Endothelial cell of umbilical vein (primary cell): Measurements from ENCODE around the gene ZIC5. TPM values are rescaled to one million over a fixed set of nuclear protein-coding genes. Genes with fewer than 3 reads are reported as not detected.

Experiments used
- BruUV-seq: library from RNA; stranded (reverse); fragments of 400-500 nt; replicated peaks from 2 replicates; lab custom pipeline; 2021; lab: Mats Ljungman, UMichigan
- CTCF ChIA-PET: fragments of 300-600, 350-600 bp; sonication (Branson Sonifier 250); formaldehyde crosslinking; loops from one replicate; lab custom pipeline; 2021; ENCODE audit warnings: antibody characterized with exemption, inconsistent platforms; lab: Charles Lee
- POLR2A ChIA-PET: fragments of 300-600, 350-600 bp; sonication (Branson Sonifier 250); formaldehyde crosslinking; loops from one replicate; lab custom pipeline; 2021; ENCODE audit warnings: antibody characterized with exemption, inconsistent platforms; lab: Charles Lee
- DNase-seq: peaks from one replicate; pipeline ENCODE4 v3.0.0-alpha.2; 2011; ENCODE audit warnings: low read depth, low spot score
- FAIRE-seq: peaks from 2 replicates; lab custom pipeline; 2011; peaks lifted over from hg19 to GRCh38; lab: Jason Lieb, UNC
- H2AFZ ChIP-seq: 2 replicates; pipeline ENCODE4 v1.6.0; 2012; ENCODE audit warnings: low read depth, low read length, control low read depth, inconsistent platforms
- H3K27ac ChIP-seq: 2 replicates; pipeline ENCODE4 v1.5.1; 2011; ENCODE audit warnings: low read depth, mild to moderate bottlenecking, control low read depth, low read length, moderate library complexity; ENCODE audit not compliant: insufficient read depth
- H3K27me3 ChIP-seq, 2 experiments: 2 replicates each; pipeline versions ENCODE4 v1.6.0 to v1.6.1; 2011; ENCODE audit warnings: low read length in 2 of 2, mixed read lengths in 1 of 2; ENCODE audit not compliant: control insufficient read depth in 2 of 2, insufficient read depth in 2 of 2
- H3K36me3 ChIP-seq, 2 experiments: 2 replicates in 1 of 2; 3 replicates in 1 of 2; pipeline ENCODE4 v1.5.1; 2011; ENCODE audit warnings: low read length in 2 of 2, mild to moderate bottlenecking in 1 of 2, moderate library complexity in 1 of 2; ENCODE audit not compliant: control insufficient read depth in 2 of 2, insufficient read depth in 2 of 2; ENCODE audit errors: extremely low read depth in 1 of 2
- H3K4me1 ChIP-seq: 3 replicates; pipeline ENCODE4 v1.5.1; 2011; ENCODE audit warnings: mild to moderate bottlenecking, low read length; ENCODE audit not compliant: control insufficient read depth, insufficient read depth; ENCODE audit errors: extremely low read depth
- H3K4me2 ChIP-seq: 2 replicates; pipeline ENCODE4 v1.6.1; 2011; ENCODE audit warnings: low read length, control low read depth, mixed read lengths; ENCODE audit not compliant: insufficient read depth
- H3K4me3 ChIP-seq, 3 experiments: fragments of 200-600 bp in 1 of 3; sonication (generic), shearing (Covaris generic) in 1 of 3; replicated peaks in 1 of 3; 2 replicates each; pipeline ENCODE4 v1.5.1; 2011 to 2016; ENCODE audit warnings: control low read depth in 3 of 3, low read length in 3 of 3, mild to moderate bottlenecking in 2 of 3, inconsistent platforms in 1 of 3, low read depth in 1 of 3, moderate library complexity in 1 of 3; ENCODE audit not compliant: insufficient read depth in 1 of 3
- H3K79me2 ChIP-seq: 2 replicates; pipeline ENCODE4 v1.6.0; 2012; ENCODE audit warnings: low read length, inconsistent platforms; ENCODE audit not compliant: control insufficient read depth, insufficient read depth
- H3K9ac ChIP-seq: replicated peaks from 2 replicates; pipeline ENCODE3; 2011; ENCODE audit warnings: low read length, control low read depth; ENCODE audit not compliant: insufficient read depth; ENCODE audit errors: extremely low read depth
- H3K9me1 ChIP-seq: replicated peaks from 3 replicates; pipeline ENCODE4 v1.6.0; 2011; ENCODE audit warnings: mild to moderate bottlenecking, low read length; ENCODE audit not compliant: control insufficient read depth, insufficient read depth; ENCODE audit errors: extremely low read depth
- H3K9me3 ChIP-seq: replicated peaks from 2 replicates; pipeline ENCODE4 v1.5.1; 2012; ENCODE audit warnings: low read length, inconsistent platforms; ENCODE audit not compliant: control insufficient read depth, insufficient read depth
- H4K20me1 ChIP-seq: replicated peaks from 2 replicates; pipeline ENCODE3; 2011; ENCODE audit warnings: mild to moderate bottlenecking, low read length; ENCODE audit not compliant: control insufficient read depth, insufficient read depth; ENCODE audit errors: extremely low read depth
- EZH2 ChIP-seq: IDR thresholded peaks from 2 replicates; pipeline ENCODE4 v1.6.1; 2012; ENCODE audit warnings: borderline replicate concordance, low read depth, mild to moderate bottlenecking, moderate library complexity, low read length, inconsistent platforms; ENCODE audit not compliant: severe bottlenecking
- MAX ChIP-seq: IDR thresholded peaks from 2 replicates; pipeline ENCODE4 v1.6.1; 2011; ENCODE audit not compliant: insufficient read depth, insufficient read length
- POLR2A ChIP-seq: IDR thresholded peaks from 2 replicates; pipeline ENCODE4 v1.6.1; 2012; ENCODE audit warnings: low read depth, mild to moderate bottlenecking, control low read depth, low read length
- dilution Hi-C: fragments of 300-500 bp; cut with MboI; formaldehyde crosslinking; loops from one replicate; pipeline ENCODE4 v1.15.0; 2019; ENCODE audit warnings: low sequenced_read_pairs; ENCODE audit not compliant: extremely low pct_ligation_motif_present
- intact Hi-C: fragments of 100-400 bp; cut with micrococcal nuclease; formaldehyde crosslinking; loops from one replicate; pipeline ENCODE4 v1.10.0; 2022
- polyA plus RNA-seq, 4 experiments: library from polyadenylated mRNA; depleted of rRNA in 3 of 4; stranded (reverse) in 3 of 4; unstranded in 1 of 4; fragments of >200 nt; gene quantifications; 2 replicates each; pipeline versions ENCODE4 v1.2.1 to v1.2.3, GENCODE V29; 2011 to 2012; ENCODE audit warnings: missing spikeins in 1 of 4
- total RNA-seq: library from RNA; stranded (reverse); gene quantifications from 2 replicates; pipeline ENCODE4 v1.2.3, GENCODE V29; 2021

Gene ZIC5
- total and polyA plus RNA-seq, 2 donors (not counting 3 experiments of a cell fraction or from before 2014, with no cell fraction given): not detected

GRCh38 chr13:99948907-99949678, 22.5 kb downstream of the ZIC5 start:
- CTCF ChIA-PET: interaction anchor here (1.2 kb wide), 2 partner anchors 14 to 31 kb away, joined by 3 to 4 read pairs; no protein-coding TSS in a partner anchor
- Histone ChIP-seq H3K9ac (no peak overlapping the region), H3K4me3 (no peak overlapping the region), H3K4me2 (no peak overlapping the region), H3K9me3 (no peaks in the 10 kb centered on the region), H2AFZ (no peak overlapping the region), H4K20me1 (no peaks in the 10 kb centered on the region), H3K9me1 (no peaks in the 10 kb centered on the region), H3K27ac (no peak overlapping the region), H3K4me1 (no peaks in the 10 kb centered on the region), H3K79me2 (no peaks in the 10 kb centered on the region), H3K27me3 (peaks cover 2 to 21% of the 10 kb centered on the region in 2 experiments), H3K36me3 (no peaks in the 10 kb centered on the region)
- DNase-seq: no peak
- TF ChIP-seq EZH2 (no peak), MAX (no peak)
- dilution Hi-C loops: no loop called here
- BruUV-seq: no TSS peak
- POLR2A ChIA-PET: no interaction called here
- no peak for FAIRE-seq
- intact Hi-C loops: no loop called here

GRCh38 chr13:99948411-99948810, 23.2 kb downstream of the ZIC5 start:
- no peak overlapping the region for H3K27ac ChIP-seq
- ChIA-PET CTCF (no interaction called here), POLR2A (no interaction called here)
- no peak for TF ChIP-seq POLR2A
- no peak for TF ChIP-seq EZH2
- peaks cover 2 to 17% of the 10 kb centered on the region in 2 experiments for H3K27me3 ChIP-seq
- H3K9me3 ChIP-seq: no peaks in the 10 kb centered on the region
- H3K36me3 ChIP-seq: no peaks in the 10 kb centered on the region
- H3K4me3 ChIP-seq: no peak overlapping the region
- dilution Hi-C loops: no loop called here
- no peaks in the 10 kb centered on the region for H3K4me1 ChIP-seq
- no peaks in the 10 kb centered on the region for H3K9me1 ChIP-seq
- no peaks in the 10 kb centered on the region for H3K79me2 ChIP-seq
- H4K20me1 ChIP-seq: no peaks in the 10 kb centered on the region
- no peak overlapping the region for H3K4me2 ChIP-seq
- no peak overlapping the region for H2AFZ ChIP-seq
- BruUV-seq: no TSS peak
- no peak for FAIRE-seq
- intact Hi-C loops: no loop called here
- no peak overlapping the region for H3K9ac ChIP-seq
- no peak for DNase-seq
